ENCODE data around the gene TACR2. TPM values are rescaled to one million over a fixed set of nuclear protein-coding genes. Genes with fewer than 3 reads are reported as not detected.
A peak's percentile ranks its signal among the peaks of the same experiment; 100 is the strongest.

Gene TACR2
- total RNA-seq, 1 donor from 2014 or later: not detected

DNA sequence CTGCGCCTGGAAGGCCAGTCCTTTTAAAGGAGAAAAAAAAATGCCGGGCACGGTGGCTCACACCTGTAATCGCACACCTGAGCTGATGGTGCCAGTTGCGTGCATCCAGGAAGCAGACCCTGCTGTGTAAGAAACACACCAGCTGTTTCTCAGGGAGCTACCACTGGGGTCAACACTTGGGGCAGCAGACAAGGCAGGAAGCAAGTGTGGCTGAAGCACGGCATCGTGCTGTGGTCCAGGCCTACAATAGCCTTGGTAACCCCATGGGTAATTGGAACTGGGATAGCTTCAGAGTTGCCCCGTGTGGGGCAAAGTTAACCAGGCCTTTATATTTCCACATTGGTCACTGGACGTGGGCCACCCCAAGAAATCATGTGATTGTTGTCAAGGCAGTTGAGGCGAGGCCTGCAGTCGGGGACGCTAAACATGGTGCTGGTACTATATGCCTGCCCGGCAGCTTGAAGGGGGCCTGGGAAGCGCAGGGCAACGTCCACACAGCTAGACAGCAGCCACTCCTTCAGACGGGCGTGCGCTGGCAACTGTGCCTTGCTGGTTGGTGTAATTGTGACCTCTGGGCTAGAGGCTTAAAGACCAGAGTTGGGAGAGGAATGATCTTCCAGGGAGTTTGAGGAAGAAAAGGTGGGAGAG, 2.5 kb upstream of the TACR2 start:
- no peak for DNase-seq

DNA sequence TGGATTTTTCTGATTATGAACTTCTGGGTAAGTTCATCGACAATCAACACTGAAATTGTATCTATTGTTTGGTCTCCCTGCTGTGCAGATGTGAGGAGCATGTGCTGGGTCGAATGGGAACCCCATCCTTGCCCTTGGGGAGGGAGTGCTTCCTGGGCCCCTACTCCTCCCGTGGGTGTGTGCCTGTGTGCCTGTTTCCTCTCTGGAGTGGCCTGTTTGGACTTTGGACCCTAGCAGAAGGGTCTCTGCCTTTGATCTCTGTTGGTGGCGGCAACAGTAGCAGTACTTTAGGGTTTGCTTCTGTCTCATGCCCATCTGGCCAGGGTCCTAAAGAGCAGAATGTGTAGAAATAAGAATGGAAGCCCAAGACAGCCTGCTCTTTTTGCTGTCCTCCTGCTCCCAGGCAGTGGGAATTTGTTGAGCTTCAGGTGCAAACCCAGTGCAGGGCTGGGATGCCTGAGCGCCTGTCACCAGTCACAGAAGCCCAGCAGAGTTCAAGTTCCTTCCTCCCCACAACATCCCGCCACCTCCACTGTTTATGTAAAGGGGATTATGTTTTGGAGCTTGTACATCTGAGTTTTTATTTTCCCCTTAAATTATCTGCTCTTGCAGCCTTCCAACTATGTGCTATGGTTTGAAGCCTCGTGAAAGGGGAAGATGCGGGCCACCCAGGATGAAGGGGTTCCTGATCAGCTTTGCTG, 1.5 kb upstream of the TACR2 start:
- no peak for DNase-seq

DNA sequence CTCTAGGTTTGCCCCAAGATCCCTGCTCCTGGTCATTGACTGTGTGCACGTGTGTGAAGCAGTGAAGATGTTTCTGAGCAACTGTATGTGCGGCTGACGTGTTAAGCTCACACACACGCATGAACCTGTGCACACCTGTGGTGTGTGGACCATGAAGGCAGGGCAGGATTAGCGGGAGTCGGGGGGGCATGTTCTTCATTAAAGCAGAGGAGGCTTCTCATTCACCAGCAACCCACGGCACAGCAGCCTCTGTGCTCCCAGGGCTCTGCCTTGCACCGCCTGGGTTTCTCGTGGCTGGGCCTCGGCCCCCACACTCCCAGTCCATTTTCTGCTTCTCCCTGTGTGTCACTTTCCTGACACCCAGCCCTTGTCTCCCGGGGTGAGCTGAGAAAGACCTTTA, 824 bp upstream of the TACR2 start:
- DNase-seq: no peak

DNA sequence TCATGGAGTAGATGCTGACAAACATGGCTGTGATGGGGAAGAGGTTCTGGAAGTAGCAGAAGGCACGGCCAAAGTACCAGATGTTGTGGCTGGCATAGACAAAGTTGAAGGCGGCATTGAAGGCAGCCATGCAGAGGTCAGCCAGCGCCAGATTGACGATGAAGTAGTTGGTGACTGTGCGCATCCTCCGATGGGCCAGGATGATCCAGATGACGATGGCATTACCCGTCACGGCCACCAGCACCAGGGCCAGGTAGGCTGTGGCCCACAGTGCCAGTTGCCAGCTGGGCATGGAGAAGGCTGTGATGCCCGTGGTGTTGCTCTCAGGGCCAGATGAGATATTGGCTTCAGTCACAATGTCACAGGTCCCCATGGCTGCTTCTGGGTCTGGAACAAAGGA, 767 bp downstream of the TACR2 start:
- no peak for DNase-seq

DNA sequence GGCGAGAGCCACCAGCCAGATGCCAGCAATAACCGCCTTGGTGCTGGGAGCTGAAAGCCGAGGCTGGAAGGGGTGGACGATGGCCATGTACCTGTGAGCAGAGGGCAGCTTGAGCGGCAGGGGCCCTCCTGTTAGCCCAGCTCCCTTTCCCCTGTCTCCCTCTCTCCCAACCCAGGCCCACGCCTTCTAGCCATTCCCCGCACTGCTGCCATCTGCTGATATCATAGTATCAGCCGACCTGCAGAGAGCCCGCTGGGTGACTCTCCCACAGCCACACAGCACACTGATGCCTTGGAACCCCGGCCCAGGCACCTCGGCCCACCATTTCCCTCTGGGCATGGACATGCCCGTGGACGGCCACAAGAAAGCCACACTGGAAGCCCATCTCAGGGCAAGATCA, 1.7 kb downstream of the TACR2 start:
- no peak for DNase-seq

DNA sequence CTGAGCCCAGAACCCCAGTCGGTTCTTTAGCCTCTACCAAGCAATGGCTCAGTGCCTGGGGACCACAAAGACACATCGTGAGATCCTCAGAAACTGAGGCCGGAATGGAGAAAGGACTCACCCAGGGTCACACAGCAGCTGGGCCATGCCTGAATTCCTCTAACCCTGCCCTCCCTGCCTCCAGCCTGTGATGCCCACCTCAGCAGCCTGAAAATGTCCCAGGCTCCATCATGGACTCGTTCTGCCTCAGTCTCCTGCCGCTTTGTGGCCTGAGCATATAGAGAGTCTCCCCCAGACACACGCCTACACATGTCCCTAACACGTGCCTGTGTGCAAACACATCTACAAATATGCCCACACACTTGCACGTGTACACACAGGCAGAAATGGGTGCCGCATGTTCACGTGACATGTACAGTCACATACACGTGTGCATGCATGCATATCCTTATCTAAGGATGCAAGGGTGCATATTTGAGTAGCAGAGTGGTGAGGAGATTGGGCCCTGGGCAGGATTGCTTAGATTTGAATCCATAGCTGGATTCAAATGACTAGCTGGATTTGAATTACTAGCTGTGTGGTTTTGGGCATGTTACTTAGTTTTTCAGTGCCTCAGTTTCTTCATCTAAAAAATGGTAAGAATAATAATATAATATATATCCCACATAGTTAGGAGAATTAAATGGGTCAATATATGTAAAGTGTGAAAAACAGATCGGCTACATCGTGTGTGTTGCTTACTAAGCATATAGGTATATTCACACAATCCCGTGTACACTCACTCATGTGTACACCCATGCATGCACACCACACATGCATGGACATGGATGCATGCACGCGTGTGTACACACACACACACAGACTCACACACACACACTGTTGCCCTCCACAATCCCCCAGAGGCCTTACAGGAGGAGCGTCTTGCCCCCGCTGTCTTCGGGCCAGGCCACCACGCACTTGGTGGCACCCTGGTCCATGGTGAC, 2.4 kb downstream of the TACR2 start:
- DNase-seq: no peak

DNA sequence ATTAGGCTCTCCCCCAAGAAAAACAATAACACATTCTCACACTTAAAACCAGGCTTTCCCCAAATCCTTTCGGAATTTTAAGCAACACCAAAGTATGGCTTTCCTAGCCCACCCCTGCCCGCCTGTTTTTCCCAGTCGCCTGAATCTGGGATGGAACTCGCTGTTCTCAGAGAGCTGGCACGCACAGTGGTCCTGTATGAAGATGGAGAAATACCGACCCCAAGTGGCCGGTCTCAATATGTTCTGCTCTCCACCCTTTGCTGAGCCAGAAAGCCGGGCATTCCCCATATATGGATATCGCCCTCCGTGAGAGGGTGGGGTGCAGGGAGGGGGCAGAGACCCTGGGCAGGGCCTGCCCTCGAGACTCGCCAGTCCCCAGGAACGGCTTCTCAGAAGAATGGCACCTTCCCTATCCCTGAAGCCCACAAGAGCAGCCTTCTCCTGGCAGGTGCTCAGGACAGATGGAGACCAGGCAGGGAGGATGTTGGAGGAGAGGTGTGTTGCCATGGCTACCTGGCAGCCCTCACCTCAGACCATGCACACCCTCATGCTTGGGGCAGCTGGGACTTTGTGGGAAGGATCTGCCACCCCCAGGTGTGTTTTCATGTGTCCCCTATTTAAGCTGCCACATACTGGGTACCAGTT, 3.4 kb downstream of the TACR2 start:
- DNase-seq: peak; percentile 84

DNA sequence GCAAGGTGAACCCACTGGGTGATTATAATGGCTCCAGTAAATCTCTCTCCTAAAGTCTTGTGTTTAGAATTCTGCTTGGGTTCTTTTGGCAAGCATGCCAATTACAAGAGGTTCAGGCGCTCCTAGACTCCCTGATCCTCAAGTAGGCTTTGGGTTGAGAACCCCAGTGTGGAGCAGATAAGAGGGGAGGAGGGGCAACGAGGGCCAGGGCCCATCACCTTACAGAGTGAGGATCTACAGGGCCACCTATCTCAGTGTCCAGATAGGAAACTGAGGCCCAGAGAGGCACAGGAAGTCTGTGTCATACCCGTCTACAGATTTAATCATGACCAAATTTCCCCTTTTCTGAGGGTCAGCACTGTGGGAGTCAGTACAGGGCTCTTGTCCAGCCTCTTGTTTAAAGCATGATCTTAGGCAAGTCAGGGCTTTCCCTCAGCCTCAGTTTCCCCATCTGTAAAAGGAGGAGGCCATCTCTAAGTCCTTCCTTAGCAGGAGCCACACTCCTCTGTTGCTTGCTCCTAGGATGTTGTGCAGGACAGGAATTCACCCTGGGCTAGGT, 4.4 kb downstream of the TACR2 start:
- DNase-seq: no peak

DNA sequence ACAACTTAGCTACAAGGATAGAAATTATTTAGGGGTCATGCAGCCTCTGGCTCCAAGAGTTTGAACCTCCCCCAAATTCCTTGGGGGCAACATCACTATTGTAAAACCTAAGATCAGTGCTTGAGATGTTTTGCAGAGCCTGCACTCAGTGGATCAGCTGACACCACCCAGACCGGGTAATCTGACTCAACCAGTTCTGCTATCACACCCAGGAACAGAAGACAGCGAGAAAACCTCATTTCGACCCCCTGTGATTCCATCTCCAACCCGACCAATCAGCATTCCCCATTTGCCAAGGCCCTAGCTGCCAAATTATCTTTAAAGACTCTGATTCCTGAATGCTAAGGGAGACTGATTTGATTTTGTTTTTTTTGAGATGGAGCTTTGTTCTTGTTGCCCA, 5.2 kb downstream of the TACR2 start:
- no peak for DNase-seq

DNA sequence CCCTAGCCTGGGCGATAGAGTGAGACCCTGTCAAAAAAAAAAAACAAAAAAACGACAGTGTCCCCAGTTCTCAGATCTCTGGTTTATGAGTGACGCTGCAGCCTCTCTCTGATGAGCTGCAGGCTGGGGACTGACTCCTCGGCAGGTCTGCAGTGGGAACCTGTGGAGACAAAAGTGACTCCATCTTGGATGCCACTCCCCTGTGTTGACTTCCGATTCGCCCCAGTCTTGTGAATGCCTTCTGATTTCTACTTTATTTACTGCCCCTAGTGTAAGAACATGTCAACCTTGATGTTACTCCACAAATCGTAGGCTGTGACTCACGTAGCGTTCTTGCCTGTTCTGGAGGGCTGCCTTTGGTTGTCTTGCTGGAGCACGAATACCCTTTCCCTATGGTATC, 6.2 kb downstream of the TACR2 start:
- no peak for DNase-seq

DNA sequence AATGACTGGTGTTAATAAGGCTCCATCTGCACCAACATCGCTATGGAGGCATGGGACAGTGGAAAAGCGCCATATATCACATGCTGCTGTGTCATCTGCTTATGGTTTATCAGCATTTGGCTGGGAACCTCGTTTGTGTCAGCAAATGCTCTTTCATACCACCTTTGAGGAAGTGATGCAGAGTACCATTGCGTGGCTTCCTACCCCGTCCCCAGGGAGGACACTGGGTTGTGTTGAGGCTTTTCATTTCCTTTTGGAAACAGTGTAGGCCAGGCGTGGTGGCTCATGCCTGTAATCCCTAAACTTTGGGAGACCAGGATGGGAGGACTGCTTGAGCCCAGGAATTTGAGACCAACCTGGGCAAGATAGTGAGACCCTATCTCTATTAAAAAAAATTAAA, 6.8 kb downstream of the TACR2 start:
- no peak for DNase-seq

DNA sequence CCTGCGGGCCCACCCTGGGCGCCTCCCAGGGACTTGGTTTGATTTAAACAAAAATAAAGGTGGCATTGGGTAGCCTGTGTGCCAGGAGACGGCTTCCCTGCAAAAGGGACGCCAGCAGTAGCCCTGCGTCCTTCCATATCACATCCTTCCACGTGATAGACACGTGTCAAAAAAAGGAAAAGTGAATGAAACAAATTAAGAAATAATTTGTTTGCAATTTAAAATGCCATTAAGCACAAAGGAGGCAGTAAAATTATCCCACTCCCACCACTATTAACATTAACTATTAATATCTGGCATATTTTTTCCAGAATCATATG, 7.6 kb downstream of the TACR2 start:
- DNase-seq: no peak

DNA sequence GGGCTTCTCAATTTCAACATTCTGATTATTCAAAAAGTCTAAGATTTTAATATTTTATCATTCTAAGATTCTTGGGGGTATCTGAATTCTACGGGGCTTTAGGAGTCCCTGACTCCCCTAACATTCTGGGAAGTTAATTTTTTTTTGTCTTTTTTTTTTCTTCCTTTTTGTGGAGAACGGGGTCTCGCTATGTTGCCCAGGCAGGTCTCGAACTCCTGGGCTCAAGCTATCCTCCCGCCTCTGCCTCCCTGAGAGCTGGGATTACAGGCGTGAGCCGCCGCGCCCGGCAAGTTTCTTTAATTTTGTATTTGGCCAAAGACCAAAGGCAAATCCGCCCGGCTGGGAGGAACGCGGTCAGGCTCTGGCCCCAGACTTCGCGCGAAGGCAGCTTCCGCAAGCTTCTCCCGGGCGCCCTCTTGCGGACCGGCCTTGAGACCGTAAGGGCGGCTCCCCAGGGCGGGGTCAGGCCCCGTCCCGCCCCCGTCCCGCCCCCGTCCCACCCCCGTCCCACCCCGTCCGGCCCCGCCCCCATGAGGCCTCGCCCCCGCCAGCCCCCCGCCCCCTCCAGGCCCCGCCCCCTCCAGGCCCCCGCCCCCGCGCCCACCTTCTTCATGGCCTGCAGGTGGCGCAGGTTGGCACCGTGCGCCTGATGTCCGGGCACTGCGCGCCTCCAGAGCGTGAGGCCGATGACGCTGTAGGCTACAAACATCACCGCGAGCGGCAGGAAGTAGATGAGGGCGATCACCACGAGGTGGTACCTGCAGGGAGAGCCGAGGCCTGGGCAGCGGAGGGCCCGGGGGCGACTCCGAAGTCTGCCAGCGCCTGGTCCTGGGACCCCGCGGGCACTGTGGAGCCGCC, 8.2 kb downstream of the TACR2 start:
- DNase-seq: peak; percentile 98

DNA sequence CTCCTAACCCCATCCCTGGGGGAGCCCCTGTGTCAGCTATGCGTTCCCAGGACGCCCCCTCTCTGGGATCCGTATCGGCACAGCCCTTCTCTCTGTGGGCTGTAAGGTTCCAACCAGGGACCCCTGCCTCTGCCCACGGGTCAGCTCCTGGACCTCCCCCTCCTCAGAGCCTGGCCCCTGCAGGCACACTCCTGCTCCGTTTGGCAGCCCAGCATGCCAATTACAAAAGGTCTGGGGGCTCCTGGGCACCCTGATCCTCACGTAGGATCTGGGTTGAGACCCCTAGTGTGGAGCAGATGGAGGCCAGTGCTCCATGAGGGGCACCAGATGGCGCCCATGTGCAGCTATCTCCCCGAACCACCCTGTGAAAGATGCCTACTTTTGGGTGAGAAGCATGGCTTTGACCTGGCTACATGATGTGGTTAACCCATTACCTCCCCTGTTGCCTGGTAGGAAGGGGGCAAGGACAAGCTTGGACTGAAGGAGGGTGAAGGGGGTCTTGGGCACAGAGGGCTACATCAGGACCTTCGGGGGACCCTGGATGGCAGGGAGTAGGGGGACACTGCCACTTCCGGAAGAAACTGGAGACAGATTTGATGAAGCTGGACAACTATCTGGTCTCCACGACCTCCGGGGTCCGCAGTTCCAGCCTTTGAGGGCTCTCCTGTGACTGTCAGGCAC, 9.0 kb downstream of the TACR2 start:
- DNase-seq: no peak

DNA sequence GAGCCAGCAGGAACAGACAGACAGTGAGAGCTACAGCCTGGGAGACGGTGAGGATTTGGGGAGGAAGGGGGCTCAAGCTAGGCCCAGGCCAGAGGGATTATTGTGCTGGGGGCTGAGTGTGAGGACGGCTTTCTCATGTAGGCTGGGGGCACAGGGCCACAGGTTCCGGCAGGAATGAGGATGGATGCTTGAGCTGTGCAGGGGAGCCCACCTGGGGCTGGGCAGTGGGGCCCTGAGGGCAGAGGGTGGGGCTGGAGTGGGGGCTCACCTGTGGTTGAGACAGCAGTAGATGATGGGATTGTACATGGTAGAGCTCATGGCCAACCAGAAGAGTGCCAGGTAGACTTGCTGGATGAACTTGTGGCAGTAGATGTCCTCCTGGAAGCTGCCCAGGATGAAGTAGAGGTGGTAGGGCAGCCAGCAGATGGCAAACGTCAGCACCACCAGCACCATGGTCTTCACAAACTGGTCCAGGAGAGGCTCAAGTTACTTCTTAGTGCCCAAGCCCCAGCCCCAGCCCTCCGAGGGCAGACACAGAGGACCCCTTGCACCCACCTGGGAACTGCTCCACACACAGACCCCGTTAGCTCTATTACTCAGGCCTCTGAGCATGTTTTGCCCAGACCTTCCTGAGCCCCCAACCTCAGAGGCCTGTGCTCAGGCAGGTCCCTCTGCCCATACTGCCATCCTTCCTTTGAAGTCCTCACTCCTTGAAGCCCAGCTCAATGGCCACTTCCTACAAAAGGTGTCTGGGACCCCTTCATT, 9.7 kb downstream of the TACR2 start:
- DNase-seq: no peak

DNA sequence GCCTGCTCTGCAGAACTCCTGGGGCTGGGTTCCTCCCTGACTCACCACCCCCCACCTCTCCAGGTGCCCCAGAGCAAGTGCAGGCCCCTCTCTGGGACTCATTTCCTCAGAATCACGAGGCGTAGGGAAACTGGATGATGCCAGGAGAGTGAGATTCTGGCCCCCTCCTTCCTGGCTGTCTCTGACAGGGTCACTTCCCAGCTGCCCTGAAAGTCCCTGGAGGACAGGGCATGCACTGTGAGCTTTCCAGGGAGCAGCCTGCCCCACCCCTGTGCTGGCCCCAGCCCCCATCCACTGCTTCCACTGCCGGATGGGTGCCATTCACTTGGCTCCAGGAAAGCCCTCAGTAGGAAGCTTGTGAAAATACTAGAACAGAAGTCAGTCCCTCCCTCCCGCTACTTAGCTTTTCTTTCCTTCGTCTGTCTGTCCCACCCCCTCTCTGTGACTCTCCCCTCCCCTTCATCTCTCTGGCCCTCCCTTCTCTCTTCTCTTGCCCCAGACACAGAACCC, 10.4 kb downstream of the TACR2 start:
- no peak for DNase-seq

DNA sequence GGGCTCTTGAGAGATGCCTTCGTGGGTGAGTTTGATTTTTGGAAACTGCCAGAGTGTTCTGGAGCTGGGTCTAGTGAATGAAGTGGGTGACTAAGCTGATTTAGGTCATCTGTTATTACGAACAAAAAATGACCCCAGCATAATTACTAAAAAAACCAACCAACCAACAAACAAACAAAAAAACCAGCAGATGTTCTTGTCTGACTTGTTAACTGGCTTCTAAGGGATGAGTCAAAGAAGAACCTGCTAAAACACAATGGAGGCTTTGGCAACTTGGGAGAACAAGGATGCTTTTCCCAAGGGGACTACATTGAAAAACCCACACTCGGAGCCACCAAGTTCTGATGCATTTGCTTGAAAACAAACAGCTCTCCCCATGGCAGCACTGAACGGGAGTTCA, 11.5 kb downstream of the TACR2 start:
- DNase-seq: no peak

DNA sequence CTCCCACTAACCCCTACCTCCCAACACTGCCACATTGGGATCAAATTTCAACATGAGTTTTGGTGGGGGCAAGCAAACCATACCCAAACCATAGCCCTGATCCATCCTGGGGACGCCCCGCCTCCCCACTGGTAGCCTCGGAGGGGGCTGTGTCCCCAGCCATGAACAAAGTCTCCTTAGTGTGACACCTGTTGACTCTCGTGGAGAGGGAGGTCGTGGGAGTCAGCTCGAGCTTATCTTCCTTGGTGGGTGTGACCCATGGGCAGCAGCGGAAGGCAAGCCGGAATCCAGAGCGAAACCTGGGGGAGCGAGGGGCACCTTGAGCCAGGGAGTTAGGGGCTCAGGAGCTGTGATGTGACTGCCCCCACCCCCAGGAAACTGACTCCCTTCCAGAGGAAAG, 11.9 kb downstream of the TACR2 start:
- DNase-seq: no peak

DNA sequence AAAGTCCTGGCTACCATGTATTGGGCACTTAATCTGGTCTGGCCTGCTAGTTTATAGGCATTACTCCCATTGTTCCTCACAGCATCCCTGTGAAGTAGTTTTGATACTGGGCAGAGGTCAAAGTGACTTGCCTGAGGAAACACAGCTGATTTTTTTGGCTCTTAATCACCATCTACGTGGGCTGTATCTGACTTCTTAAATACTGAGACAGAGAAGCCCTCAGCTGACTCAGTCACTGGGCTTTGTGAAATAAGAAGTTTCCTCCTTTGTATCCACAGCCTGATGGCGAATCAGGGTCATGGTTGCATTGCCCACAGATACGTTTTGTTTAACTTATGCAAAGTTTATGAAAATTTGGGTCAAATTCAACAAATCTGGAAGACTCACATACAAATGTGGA, 13.2 kb downstream of the TACR2 start:
- DNase-seq: no peak

DNA sequence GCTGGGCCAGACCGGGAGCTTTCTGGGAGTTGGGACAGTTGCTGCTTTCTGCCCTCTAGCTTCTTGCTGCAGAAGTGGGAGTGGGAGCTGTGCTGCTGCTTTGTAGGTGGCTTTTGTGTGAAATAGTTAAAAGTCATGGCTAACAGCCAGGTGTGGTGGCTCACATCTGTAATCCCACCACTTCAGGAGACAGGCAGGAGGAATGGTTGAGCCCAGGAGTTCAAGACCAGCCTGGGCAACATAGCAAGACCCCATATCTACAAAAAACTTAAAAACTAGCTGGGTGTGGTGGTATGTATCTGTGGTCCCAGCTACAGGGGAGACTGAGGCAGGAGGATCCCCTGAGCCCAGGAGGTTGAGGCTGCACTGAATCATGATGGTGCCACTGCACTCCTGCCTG, 13.7 kb downstream of the TACR2 start:
- DNase-seq: no peak

All from tongue (tissue), 2 donors.